ENCODE results near the gene GPR137.

GPR137 gene

GRCh38 chr11:64303109-64304031 is 17.7 kb downstream of the GPR137 start:
- no peaks in the 10 kb centered on the region for H3K9me3 ChIP-seq
- no peaks in the 10 kb centered on the region for H3K36me3 ChIP-seq
- no peak overlapping the region for H3K4me3 ChIP-seq (ENCODE audit: low read depth, low read length)
- TF ChIP-seq CTCF (IDR thresholded peaks at IDR 0.05; ENCODE audit: low read depth, low read length): no peak
- no peaks in the 10 kb centered on the region for H3K4me1 ChIP-seq
- peaks cover 24% of the 10 kb centered on the region for H3K27me3 ChIP-seq
- no peak for DNase-seq

- Histone ChIP-seq H3K27me3 (peaks cover 20% of the 10 kb centered on the region), H3K36me3 (no peaks in the 10 kb centered on the region), H3K9me3 (no peaks in the 10 kb centered on the region), H3K4me3 (ENCODE audit: low read depth, low read length) (no peak overlapping the region), H3K4me1 (no peaks in the 10 kb centered on the region)
- no peak for DNase-seq
- TF ChIP-seq CTCF (IDR thresholded peaks at IDR 0.05; ENCODE audit: low read depth, low read length): no peak
Measured at GRCh38 chr11:64304032-64304315, 18.3 kb downstream of the GPR137 start.

- peak; percentile 89 for DNase-seq
- no peaks in the 10 kb centered on the region for H3K9me3 ChIP-seq
- TF ChIP-seq CTCF (IDR thresholded peaks at IDR 0.05; ENCODE audit: low read depth, low read length): peak; percentile 77
Measured at GRCh38 chr11:64304316-64305072, 18.8 kb downstream of the GPR137 start.

GRCh38 chr11:64305075-64305690 is 19.5 kb downstream of the GPR137 start, which contains the start of gene ESRRA:
TSS of gene ESRRA (plus strand) at chr11:64305524. CDS start at chr11:64307180, 1,656 bp downstream.
- H3K4me1 ChIP-seq: no peaks in the 10 kb centered on the region
- DNase-seq: peak; percentile 98
- no peak for TF ChIP-seq CTCF (IDR thresholded peaks at IDR 0.05; ENCODE audit: low read depth, low read length)
- H3K27me3 ChIP-seq: peaks cover 8% of the 10 kb centered on the region
- no peaks in the 10 kb centered on the region for H3K9me3 ChIP-seq
- peak within 1 kb of the TSS; percentile 69 for H3K4me3 ChIP-seq (ENCODE audit: low read depth, low read length)
- no peaks in the 10 kb centered on the region for H3K36me3 ChIP-seq

More at GRCh38 chr11:64304316-64305072, 18.8 kb downstream of the GPR137 start:
- Histone ChIP-seq H3K36me3 (no peaks in the 10 kb centered on the region), H3K27me3 (peaks cover 14% of the 10 kb centered on the region), H3K4me3 (ENCODE audit: low read depth, low read length) (peak overlapping the region; percentile 59), H3K4me1 (no peaks in the 10 kb centered on the region)

GRCh38 chr11:64305691-64306562 is 20.3 kb downstream of the GPR137 start:
- 0 out of 2 replicates have a peak, but pooled peaks have one; percentile 13 for TF ChIP-seq CTCF (IDR thresholded peaks at IDR 0.05; ENCODE audit: low read depth, low read length)

More at GRCh38 chr11:64305691-64306562, 20.3 kb downstream of the GPR137 start:
- peak overlapping the region; percentile 69 for H3K4me3 ChIP-seq (ENCODE audit: low read depth, low read length)
- peak; percentile 52 for DNase-seq
- H3K27me3 ChIP-seq: peaks cover under 1% of the 10 kb centered on the region; the same call in 1 of the 2 replicates
- no peaks in the 10 kb centered on the region for H3K9me3 ChIP-seq
- H3K4me1 ChIP-seq: no peaks in the 10 kb centered on the region
- H3K36me3 ChIP-seq: no peaks in the 10 kb centered on the region
